ENCODE results near the gene ATXN7L3B.

GRCh38 chr12:74535536-74535935 lies 2.1 kb upstream of the ATXN7L3B start:
- TF ChIP-seq, protein P1, sequence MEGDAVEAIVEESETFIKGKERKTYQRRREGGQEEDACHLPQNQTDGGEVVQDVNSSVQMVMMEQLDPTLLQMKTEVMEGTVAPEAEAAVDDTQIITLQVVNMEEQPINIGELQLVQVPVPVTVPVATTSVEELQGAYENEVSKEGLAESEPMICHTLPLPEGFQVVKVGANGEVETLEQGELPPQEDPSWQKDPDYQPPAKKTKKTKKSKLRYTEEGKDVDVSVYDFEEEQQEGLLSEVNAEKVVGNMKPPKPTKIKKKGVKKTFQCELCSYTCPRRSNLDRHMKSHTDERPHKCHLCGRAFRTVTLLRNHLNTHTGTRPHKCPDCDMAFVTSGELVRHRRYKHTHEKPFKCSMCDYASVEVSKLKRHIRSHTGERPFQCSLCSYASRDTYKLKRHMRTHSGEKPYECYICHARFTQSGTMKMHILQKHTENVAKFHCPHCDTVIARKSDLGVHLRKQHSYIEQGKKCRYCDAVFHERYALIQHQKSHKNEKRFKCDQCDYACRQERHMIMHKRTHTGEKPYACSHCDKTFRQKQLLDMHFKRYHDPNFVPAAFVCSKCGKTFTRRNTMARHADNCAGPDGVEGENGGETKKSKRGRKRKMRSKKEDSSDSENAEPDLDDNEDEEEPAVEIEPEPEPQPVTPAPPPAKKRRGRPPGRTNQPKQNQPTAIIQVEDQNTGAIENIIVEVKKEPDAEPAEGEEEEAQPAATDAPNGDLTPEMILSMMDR (IDR thresholded peaks at IDR 0.05) = no peak
- TF ChIP-seq POLR2AphosphoS5 (IDR thresholded peaks at IDR 0.05; ENCODE audit: low read depth, low read length) = no peak
- no peak for TF ChIP-seq TCF7L2 (IDR thresholded peaks at IDR 0.05; ENCODE audit: low read depth, low read length)
- TF ChIP-seq, protein P2, sequence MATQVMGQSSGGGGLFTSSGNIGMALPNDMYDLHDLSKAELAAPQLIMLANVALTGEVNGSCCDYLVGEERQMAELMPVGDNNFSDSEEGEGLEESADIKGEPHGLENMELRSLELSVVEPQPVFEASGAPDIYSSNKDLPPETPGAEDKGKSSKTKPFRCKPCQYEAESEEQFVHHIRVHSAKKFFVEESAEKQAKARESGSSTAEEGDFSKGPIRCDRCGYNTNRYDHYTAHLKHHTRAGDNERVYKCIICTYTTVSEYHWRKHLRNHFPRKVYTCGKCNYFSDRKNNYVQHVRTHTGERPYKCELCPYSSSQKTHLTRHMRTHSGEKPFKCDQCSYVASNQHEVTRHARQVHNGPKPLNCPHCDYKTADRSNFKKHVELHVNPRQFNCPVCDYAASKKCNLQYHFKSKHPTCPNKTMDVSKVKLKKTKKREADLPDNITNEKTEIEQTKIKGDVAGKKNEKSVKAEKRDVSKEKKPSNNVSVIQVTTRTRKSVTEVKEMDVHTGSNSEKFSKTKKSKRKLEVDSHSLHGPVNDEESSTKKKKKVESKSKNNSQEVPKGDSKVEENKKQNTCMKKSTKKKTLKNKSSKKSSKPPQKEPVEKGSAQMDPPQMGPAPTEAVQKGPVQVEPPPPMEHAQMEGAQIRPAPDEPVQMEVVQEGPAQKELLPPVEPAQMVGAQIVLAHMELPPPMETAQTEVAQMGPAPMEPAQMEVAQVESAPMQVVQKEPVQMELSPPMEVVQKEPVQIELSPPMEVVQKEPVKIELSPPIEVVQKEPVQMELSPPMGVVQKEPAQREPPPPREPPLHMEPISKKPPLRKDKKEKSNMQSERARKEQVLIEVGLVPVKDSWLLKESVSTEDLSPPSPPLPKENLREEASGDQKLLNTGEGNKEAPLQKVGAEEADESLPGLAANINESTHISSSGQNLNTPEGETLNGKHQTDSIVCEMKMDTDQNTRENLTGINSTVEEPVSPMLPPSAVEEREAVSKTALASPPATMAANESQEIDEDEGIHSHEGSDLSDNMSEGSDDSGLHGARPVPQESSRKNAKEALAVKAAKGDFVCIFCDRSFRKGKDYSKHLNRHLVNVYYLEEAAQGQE (IDR thresholded peaks at IDR 0.05; ENCODE audit: insufficient read depth in 1 of 2, low read depth in 2 of 2, low read length in 1 of 2) = no peak
